GM21390 (cell line): ENCODE results near the gene MMP17.

Source experiments
- ATAC-seq: cut with Tn5 transposase; IDR thresholded peaks from one replicate; pipeline ENCODE4 v1.9.1; 2021; ENCODE audit not compliant: unreplicated experiment

MMP17 gene

GRCh38 chr12:131829791-131830334 lies 1.7 kb downstream of the MMP17 start:
- ATAC-seq: no peak

GRCh38 chr12:131830335-131830913 lies 2.2 kb downstream of the MMP17 start:
- ATAC-seq: no peak

- no peak for ATAC-seq
Observed at GRCh38 chr12:131830914-131831571, 2.9 kb downstream of the MMP17 start.

- no peak for ATAC-seq
Observed at GRCh38 chr12:131831635-131832041, 3.4 kb downstream of the MMP17 start.

GRCh38 chr12:131832321-131833231 lies 4.4 kb downstream of the MMP17 start:
- no peak for ATAC-seq

GRCh38 chr12:131833288-131833895 lies 5.2 kb downstream of the MMP17 start:
- no peak for ATAC-seq

- no peak for ATAC-seq
Observed at GRCh38 chr12:131833896-131834641, 5.9 kb downstream of the MMP17 start.

- ATAC-seq: no peak
Observed at GRCh38 chr12:131834798-131835615, 6.8 kb downstream of the MMP17 start.

- ATAC-seq: no peak
Observed at GRCh38 chr12:131835616-131836171, 7.5 kb downstream of the MMP17 start.

- ATAC-seq: no peak
Observed at GRCh38 chr12:131836193-131836592, 8.0 kb downstream of the MMP17 start.

GRCh38 chr12:131836714-131837397 lies 8.7 kb downstream of the MMP17 start:
- ATAC-seq: no peak

GRCh38 chr12:131840643-131841416 lies 12.6 kb downstream of the MMP17 start:
- ATAC-seq: no peak

- no peak for ATAC-seq
Observed at GRCh38 chr12:131841547-131841946, 13.4 kb downstream of the MMP17 start.

- no peak for ATAC-seq
Observed at GRCh38 chr12:131842169-131842568, 14.0 kb downstream of the MMP17 start.

GRCh38 chr12:131843527-131843926 lies 15.3 kb downstream of the MMP17 start:
- no peak for ATAC-seq

GRCh38 chr12:131844140-131844539 lies 15.9 kb downstream of the MMP17 start:
- ATAC-seq: no peak

GRCh38 chr12:131844656-131845055 lies 16.5 kb downstream of the MMP17 start:
- ATAC-seq: no peak

- no peak for ATAC-seq
Observed at GRCh38 chr12:131845121-131845520, 16.9 kb downstream of the MMP17 start.
